Measurements from ENCODE around the gene MSI2.

The MSI2 gene

DNA sequence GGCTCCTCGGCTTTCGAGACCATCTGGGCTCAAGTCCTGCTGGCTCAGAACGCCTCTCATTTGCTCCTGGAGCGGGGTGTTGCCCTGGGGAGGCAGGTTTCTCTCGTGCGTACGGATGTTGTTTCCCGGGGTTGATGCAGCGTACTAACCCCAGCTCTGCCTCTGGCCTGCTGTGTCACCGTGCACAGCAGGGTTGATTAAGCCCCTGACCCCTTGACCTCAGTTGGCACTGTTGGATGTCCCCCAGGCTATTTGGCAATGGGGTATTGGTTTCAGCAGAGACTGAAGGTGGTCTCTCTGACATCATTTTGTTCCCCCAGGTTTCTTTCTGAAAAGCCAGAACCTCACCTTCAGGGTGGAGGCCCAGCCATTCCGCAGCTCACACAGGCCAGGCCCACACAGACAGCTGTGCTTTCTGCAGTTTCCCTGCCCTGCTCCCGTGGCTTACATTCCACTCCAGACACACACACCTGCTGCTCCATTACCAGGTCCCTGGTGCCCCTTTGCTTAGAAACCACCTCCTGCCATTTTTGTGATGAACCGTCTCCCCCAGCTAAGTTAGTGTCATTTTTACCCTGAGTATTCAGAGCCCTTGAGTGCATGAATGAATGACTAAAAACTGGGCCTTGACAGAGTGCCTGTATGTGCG is 255.3 kb downstream of the MSI2 start:
- no peak for ATAC-seq
- no peak for TF ChIP-seq ARNTL (CRISPR knock-in tag; IDR thresholded peaks at IDR 0.05; ENCODE audit: borderline replicate concordance, low read depth)
- no peak for TF ChIP-seq ZFP3 (CRISPR knock-in tag; IDR thresholded peaks at IDR 0.05)
- no peak for TF ChIP-seq RARB (CRISPR knock-in tag; IDR thresholded peaks at IDR 0.05)
- no peak for TF ChIP-seq POU6F1 (CRISPR knock-in tag; IDR thresholded peaks at IDR 0.05; ENCODE audit: borderline replicate concordance, low read depth)
- TF ChIP-seq CSRNP3 (CRISPR knock-in tag; IDR thresholded peaks at IDR 0.05), result no peak
- no peak for TF ChIP-seq ISL1 (CRISPR knock-in tag; IDR thresholded peaks at IDR 0.05)
- no peak for TF ChIP-seq ZNF70 (CRISPR knock-in tag; IDR thresholded peaks at IDR 0.05)
- no peak for TF ChIP-seq ESRRG (CRISPR knock-in tag; IDR thresholded peaks at IDR 0.05)
- TF ChIP-seq CSDC2 (CRISPR knock-in tag; IDR thresholded peaks at IDR 0.05), result no peak
- TF ChIP-seq PATZ1 (CRISPR knock-in tag; IDR thresholded peaks at IDR 0.05; ENCODE audit: borderline replicate concordance), result no peak

- ATAC-seq, result no peak
- TF ChIP-seq TSHZ2 (CRISPR knock-in tag; IDR thresholded peaks at IDR 0.05), result no peak
- TF ChIP-seq ARNTL (CRISPR knock-in tag; IDR thresholded peaks at IDR 0.05; ENCODE audit: borderline replicate concordance, low read depth), result no peak
- no peak for TF ChIP-seq GLIS3 (CRISPR knock-in tag; IDR thresholded peaks at IDR 0.05)
- TF ChIP-seq OSR1 (CRISPR knock-in tag; IDR thresholded peaks at IDR 0.05), result no peak
- TF ChIP-seq PATZ1 (CRISPR knock-in tag; IDR thresholded peaks at IDR 0.05; ENCODE audit: borderline replicate concordance), result no peak
- no peak for TF ChIP-seq CSRNP3 (CRISPR knock-in tag; IDR thresholded peaks at IDR 0.05)
- TF ChIP-seq ZNF565 (CRISPR knock-in tag; conservative IDR thresholded peaks at IDR 0.05; ENCODE audit: low read depth), result no peak
- TF ChIP-seq PPARA (CRISPR knock-in tag; IDR thresholded peaks at IDR 0.05; ENCODE audit: borderline replicate concordance), result no peak
- no peak for TF ChIP-seq ZC3H10 (CRISPR knock-in tag; IDR thresholded peaks at IDR 0.05)
- no peak for TF ChIP-seq TCF4 (CRISPR knock-in tag; IDR thresholded peaks at IDR 0.05; ENCODE audit: borderline replicate concordance)
- TF ChIP-seq ISL1 (CRISPR knock-in tag; IDR thresholded peaks at IDR 0.05), result no peak
- TF ChIP-seq SNAI2 (CRISPR knock-in tag; IDR thresholded peaks at IDR 0.05), result no peak
- TF ChIP-seq TOX (CRISPR knock-in tag; IDR thresholded peaks at IDR 0.05; ENCODE audit: borderline replicate concordance), result no peak
- no peak for TF ChIP-seq ZFP30 (CRISPR knock-in tag; IDR thresholded peaks at IDR 0.05)
- TF ChIP-seq ZFP3 (CRISPR knock-in tag; IDR thresholded peaks at IDR 0.05), result no peak
- TF ChIP-seq BACH2 (CRISPR knock-in tag; IDR thresholded peaks at IDR 0.05; ENCODE audit: borderline replicate concordance), result no peak
- TF ChIP-seq ZNF8 (CRISPR knock-in tag; IDR thresholded peaks at IDR 0.05), result no peak
These were observed 255.9 kb downstream of the MSI2 start for GRCh38 chr17:57512258-57512657.
